HEK293 (cell line): ENCODE results near the gene ZFHX3.

Experiments
- ZBTB8A ChIP-seq: fragments of 450-650 bp; formaldehyde crosslinking; IDR thresholded peaks from 2 replicates; pipeline ENCODE4 v1.5.1; 2016; ENCODE audit warnings: missing biosample characterization, missing genetic modification characterization
- ZNF121 ChIP-seq: fragments of 450-650 bp; formaldehyde crosslinking; IDR thresholded peaks from 2 replicates; pipeline ENCODE4 v1.5.1; 2016; ENCODE audit warnings: missing biosample characterization, missing genetic modification characterization
- ZNF274 ChIP-seq, 2 experiments: fragments of 200-500 bp in 1 of 2; fragments of 450-650 bp in 1 of 2; sonication (Bioruptor generic) in 1 of 2; formaldehyde crosslinking in 1 of 2; IDR thresholded peaks; 2 replicates each; pipeline versions ENCODE4 v1.5.1 to v1.6.1; 2014 to 2016; ENCODE audit warnings: borderline replicate concordance in 1 of 2, inconsistent platforms in 1 of 2, low read length in 1 of 2, missing biosample characterization in 1 of 2, missing genetic modification characterization in 1 of 2
- ZNF311 ChIP-seq: fragments of 450-650 bp; formaldehyde crosslinking; IDR thresholded peaks from 2 replicates; pipeline ENCODE4 v1.5.1; 2017; ENCODE audit warnings: missing biosample characterization, missing genetic modification characterization, borderline replicate concordance
- ZNF521 ChIP-seq: fragments of 450-650 bp; formaldehyde crosslinking; IDR thresholded peaks from 2 replicates; pipeline ENCODE4 v1.5.1; 2017; ENCODE audit warnings: missing biosample characterization, mild to moderate bottlenecking, missing genetic modification characterization
- ZNF549 ChIP-seq: fragments of 450-650 bp; IDR thresholded peaks from 2 replicates; pipeline ENCODE4 v1.5.1; 2018; ENCODE audit warnings: missing biosample characterization, missing genetic modification characterization, mild to moderate bottlenecking, inconsistent platforms, moderate library complexity
- ZNF596 ChIP-seq: fragments of 450-650 bp; IDR thresholded peaks from 2 replicates; pipeline ENCODE4 v1.5.0; 2018; ENCODE audit warnings: missing biosample characterization, mild to moderate bottlenecking, missing genetic modification characterization, moderate library complexity
- TF ChIP-seq, protein P1 (sequence below): fragments of 450-650 bp; formaldehyde crosslinking; IDR thresholded peaks from 2 replicates; pipeline ENCODE4 v1.5.1; 2016; ENCODE audit warnings: missing biosample characterization, missing genetic modification characterization
- TF ChIP-seq, protein P2 (sequence below): fragments of 450-650 bp; formaldehyde crosslinking; IDR thresholded peaks from 2 replicates; pipeline ENCODE4 v1.5.1; 2016; ENCODE audit warnings: missing biosample characterization, missing genetic modification characterization
- TF ChIP-seq, protein P3 (sequence below): fragments of 450-650 bp; IDR thresholded peaks from 2 replicates; pipeline ENCODE4 v1.5.1; 2018; ENCODE audit warnings: missing biosample characterization, mild to moderate bottlenecking, missing genetic modification characterization
- TF ChIP-seq, protein P4 (sequence below): sonication (generic); formaldehyde crosslinking; IDR thresholded peaks from 2 replicates; pipeline ENCODE4 v1.8.1; 2022; ENCODE audit warnings: mild to moderate bottlenecking, moderate library complexity, missing genetic modification reagents

DNA sequence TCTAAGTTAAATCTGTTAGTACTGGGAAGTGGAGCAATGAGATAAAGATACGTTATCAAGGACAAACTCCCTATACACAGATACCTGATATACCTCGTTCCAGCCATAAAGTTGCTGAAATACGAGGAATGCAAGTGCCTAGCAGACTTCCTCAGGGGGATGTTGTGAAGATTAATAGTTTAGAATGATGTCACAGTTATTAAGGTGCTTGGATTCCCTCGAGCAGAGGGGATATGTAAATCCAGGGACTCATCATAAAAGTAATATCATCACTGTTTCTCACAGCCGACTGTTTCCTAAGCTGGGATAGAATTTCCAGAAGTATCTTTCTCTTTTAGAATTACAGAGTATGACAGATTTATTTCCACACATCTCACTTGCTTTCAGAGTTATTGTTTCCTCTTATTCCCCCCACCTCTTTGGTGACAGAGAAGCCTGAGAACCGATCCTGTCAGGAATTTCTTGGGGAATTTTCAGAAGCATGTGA, 28.4 kb upstream of the ZFHX3 start:
- TF ChIP-seq, protein P1, sequence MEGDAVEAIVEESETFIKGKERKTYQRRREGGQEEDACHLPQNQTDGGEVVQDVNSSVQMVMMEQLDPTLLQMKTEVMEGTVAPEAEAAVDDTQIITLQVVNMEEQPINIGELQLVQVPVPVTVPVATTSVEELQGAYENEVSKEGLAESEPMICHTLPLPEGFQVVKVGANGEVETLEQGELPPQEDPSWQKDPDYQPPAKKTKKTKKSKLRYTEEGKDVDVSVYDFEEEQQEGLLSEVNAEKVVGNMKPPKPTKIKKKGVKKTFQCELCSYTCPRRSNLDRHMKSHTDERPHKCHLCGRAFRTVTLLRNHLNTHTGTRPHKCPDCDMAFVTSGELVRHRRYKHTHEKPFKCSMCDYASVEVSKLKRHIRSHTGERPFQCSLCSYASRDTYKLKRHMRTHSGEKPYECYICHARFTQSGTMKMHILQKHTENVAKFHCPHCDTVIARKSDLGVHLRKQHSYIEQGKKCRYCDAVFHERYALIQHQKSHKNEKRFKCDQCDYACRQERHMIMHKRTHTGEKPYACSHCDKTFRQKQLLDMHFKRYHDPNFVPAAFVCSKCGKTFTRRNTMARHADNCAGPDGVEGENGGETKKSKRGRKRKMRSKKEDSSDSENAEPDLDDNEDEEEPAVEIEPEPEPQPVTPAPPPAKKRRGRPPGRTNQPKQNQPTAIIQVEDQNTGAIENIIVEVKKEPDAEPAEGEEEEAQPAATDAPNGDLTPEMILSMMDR, result no peak
- no peak for TF ChIP-seq ZNF274 (IDR thresholded peaks at IDR 0.05; ENCODE audit: low read length)
- no peak for TF ChIP-seq ZNF274 (tag by site-specific recombination; IDR thresholded peaks at IDR 0.05; ENCODE audit: borderline replicate concordance)
- no peak for TF ChIP-seq ZNF596 (tag by site-specific recombination)
- TF ChIP-seq, protein P2, sequence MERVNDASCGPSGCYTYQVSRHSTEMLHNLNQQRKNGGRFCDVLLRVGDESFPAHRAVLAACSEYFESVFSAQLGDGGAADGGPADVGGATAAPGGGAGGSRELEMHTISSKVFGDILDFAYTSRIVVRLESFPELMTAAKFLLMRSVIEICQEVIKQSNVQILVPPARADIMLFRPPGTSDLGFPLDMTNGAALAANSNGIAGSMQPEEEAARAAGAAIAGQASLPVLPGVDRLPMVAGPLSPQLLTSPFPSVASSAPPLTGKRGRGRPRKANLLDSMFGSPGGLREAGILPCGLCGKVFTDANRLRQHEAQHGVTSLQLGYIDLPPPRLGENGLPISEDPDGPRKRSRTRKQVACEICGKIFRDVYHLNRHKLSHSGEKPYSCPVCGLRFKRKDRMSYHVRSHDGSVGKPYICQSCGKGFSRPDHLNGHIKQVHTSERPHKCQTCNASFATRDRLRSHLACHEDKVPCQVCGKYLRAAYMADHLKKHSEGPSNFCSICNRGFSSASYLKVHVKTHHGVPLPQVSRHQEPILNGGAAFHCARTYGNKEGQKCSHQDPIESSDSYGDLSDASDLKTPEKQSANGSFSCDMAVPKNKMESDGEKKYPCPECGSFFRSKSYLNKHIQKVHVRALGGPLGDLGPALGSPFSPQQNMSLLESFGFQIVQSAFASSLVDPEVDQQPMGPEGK (tag by site-specific recombination), result no peak
- no peak for TF ChIP-seq ZNF549 (tag by site-specific recombination)
- TF ChIP-seq ZNF521 (tag by site-specific recombination), result no peak
- TF ChIP-seq ZBTB8A, result no peak
- TF ChIP-seq, protein P3, sequence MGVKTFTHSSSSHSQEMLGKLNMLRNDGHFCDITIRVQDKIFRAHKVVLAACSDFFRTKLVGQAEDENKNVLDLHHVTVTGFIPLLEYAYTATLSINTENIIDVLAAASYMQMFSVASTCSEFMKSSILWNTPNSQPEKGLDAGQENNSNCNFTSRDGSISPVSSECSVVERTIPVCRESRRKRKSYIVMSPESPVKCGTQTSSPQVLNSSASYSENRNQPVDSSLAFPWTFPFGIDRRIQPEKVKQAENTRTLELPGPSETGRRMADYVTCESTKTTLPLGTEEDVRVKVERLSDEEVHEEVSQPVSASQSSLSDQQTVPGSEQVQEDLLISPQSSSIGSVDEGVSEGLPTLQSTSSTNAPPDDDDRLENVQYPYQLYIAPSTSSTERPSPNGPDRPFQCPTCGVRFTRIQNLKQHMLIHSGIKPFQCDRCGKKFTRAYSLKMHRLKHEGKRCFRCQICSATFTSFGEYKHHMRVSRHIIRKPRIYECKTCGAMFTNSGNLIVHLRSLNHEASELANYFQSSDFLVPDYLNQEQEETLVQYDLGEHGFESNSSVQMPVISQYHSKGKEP (tag by site-specific recombination), result 0 out of 2 replicates have a peak, but pooled peaks have one; percentile 9
- TF ChIP-seq, protein P4, sequence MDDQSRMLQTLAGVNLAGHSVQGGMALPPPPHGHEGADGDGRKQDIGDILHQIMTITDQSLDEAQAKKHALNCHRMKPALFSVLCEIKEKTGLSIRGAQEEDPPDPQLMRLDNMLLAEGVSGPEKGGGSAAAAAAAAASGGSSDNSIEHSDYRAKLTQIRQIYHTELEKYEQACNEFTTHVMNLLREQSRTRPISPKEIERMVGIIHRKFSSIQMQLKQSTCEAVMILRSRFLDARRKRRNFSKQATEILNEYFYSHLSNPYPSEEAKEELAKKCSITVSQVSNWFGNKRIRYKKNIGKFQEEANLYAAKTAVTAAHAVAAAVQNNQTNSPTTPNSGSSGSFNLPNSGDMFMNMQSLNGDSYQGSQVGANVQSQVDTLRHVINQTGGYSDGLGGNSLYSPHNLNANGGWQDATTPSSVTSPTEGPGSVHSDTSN (CRISPR knock-in tag), result no peak
- no peak for TF ChIP-seq ZNF121 (tag by site-specific recombination)
- TF ChIP-seq ZNF311 (tag by site-specific recombination), result no peak
